ENCODE results near the gene CTDP1. TPM values are rescaled to one million over a fixed set of nuclear protein-coding genes. Genes with fewer than 3 reads are reported as not detected.

The CTDP1 gene
- total and polyA plus RNA-seq, 2 experiments from 2014 or later = 20.4 to 20.6 TPM

GRCh38 chr18:79643054-79643984 lies 36.3 kb upstream of the CTDP1 start:
- Histone ChIP-seq H3K9me2 (replicated peaks; ENCODE audit: insufficient read depth) (no peaks in the 10 kb centered on the region), H3K9me3 (ENCODE audit: low read depth) (no peaks in the 10 kb centered on the region), H3K27me3 (no peaks in the 10 kb centered on the region), H3K36me3 (replicated peaks; ENCODE audit: insufficient read depth, low read depth) (no peaks in the 10 kb centered on the region), H3K27ac (no peak overlapping the region), H4K20me1 (ENCODE audit: insufficient read depth, poor library complexity, severe bottlenecking) (no peaks in the 10 kb centered on the region), H3K4me3 (no peak overlapping the region), H3K79me2 (no peaks in the 10 kb centered on the region), H2AFZ (no peak overlapping the region), H3K4me1 (ENCODE audit: insufficient read depth) (peaks cover 6% of the 10 kb centered on the region), H3K4me2 (peak overlapping the region; percentile 55)
- WGBS (ENCODE audit: low lambda C conversion rate, missing lambda C conversion rate) = 85% methylated on average over 27 of the region's 27 CpGs
- no peak for TF ChIP-seq EZH2phosphoT487 (IDR thresholded peaks at IDR 0.05; ENCODE audit: low read depth, severe bottlenecking, unreplicated experiment)
- DNase-seq (ENCODE audit: low spot score) = no peak

DNA sequence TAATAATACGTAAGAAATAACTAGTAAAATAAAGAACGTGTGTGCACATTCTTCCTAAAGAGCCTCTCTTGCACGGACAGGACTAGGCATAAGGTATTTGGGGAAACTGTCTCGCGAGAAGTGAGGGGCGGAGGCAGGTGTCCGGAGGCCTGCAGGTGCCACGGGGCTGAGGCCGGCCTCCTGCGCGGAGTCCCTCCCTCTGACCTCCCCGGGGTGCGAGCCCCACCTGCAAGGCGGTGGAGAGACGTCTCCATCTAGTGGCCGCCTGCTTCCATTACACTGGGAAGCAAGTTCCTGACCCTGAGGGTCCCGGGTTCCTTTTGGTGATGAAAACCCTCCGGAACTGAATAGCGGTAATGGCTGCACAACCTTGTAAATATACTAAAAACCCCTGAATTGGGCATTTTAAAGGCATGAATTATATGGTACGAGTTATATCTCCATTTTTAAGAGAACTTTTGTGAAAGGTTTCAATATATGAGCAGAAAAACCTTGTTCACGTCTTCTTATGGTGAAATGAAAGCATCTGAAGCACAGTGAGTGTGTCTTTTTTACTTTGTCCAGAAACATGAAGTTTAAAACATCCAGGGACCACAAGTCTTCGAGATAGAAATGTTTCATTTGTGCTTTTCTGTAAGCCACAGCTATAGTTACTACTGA lies 35.5 kb upstream of the CTDP1 start:
- no peaks in the 10 kb centered on the region for H3K79me2 ChIP-seq
- H3K36me3 ChIP-seq (replicated peaks; ENCODE audit: insufficient read depth, low read depth) = no peaks in the 10 kb centered on the region
- no peak overlapping the region for H2AFZ ChIP-seq
- H3K4me1 ChIP-seq (ENCODE audit: insufficient read depth) = peaks cover 3% of the 10 kb centered on the region
- H3K4me2 ChIP-seq = peak overlapping the region; percentile 55
- H3K27me3 ChIP-seq = no peaks in the 10 kb centered on the region
- DNase-seq (ENCODE audit: low spot score) = peak; percentile 79
- H3K9me2 ChIP-seq (replicated peaks; ENCODE audit: insufficient read depth) = no peaks in the 10 kb centered on the region
- no peaks in the 10 kb centered on the region for H3K9me3 ChIP-seq (ENCODE audit: low read depth)
- H3K27ac ChIP-seq = no peak overlapping the region
- no peaks in the 10 kb centered on the region for H4K20me1 ChIP-seq (ENCODE audit: insufficient read depth, poor library complexity, severe bottlenecking)
- H3K4me3 ChIP-seq = no peak overlapping the region
- TF ChIP-seq, protein P1, sequence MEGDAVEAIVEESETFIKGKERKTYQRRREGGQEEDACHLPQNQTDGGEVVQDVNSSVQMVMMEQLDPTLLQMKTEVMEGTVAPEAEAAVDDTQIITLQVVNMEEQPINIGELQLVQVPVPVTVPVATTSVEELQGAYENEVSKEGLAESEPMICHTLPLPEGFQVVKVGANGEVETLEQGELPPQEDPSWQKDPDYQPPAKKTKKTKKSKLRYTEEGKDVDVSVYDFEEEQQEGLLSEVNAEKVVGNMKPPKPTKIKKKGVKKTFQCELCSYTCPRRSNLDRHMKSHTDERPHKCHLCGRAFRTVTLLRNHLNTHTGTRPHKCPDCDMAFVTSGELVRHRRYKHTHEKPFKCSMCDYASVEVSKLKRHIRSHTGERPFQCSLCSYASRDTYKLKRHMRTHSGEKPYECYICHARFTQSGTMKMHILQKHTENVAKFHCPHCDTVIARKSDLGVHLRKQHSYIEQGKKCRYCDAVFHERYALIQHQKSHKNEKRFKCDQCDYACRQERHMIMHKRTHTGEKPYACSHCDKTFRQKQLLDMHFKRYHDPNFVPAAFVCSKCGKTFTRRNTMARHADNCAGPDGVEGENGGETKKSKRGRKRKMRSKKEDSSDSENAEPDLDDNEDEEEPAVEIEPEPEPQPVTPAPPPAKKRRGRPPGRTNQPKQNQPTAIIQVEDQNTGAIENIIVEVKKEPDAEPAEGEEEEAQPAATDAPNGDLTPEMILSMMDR (IDR thresholded peaks at IDR 0.05; ENCODE audit: poor library complexity) = peak; percentile 96
- no peak for TF ChIP-seq EZH2 (IDR thresholded peaks at IDR 0.05; ENCODE audit: borderline replicate concordance)
- 19% methylated on average over 22 of the region's 22 CpGs for WGBS (ENCODE audit: low lambda C conversion rate, missing lambda C conversion rate)

DNA sequence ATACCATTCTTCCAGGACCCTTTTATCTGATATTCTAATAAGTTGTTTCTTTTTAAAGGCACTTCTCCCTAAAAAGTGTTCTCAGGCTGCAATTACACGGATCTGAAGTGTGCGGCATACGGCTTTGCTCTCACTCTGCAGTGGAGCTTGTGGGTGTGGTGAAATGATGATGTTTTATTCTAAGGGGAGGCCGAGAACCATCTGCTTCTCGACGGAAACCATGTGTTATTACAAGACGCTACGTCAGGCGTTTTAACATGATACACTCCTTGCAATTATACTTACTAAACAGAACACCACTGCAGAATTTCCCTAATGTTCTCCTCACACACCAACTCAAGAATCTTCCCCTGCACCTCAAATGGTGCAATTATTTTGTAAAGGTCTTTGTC lies 34.9 kb upstream of the CTDP1 start:
- Histone ChIP-seq H3K4me2 (no peak overlapping the region), H2AFZ (no peak overlapping the region), H3K27me3 (no peaks in the 10 kb centered on the region), H4K20me1 (ENCODE audit: insufficient read depth, poor library complexity, severe bottlenecking) (no peaks in the 10 kb centered on the region), H3K9me2 (replicated peaks; ENCODE audit: insufficient read depth) (no peaks in the 10 kb centered on the region), H3K9me3 (ENCODE audit: low read depth) (no peaks in the 10 kb centered on the region), H3K4me1 (ENCODE audit: insufficient read depth) (no peaks in the 10 kb centered on the region), H3K36me3 (replicated peaks; ENCODE audit: insufficient read depth, low read depth) (no peaks in the 10 kb centered on the region), H3K4me3 (no peak overlapping the region), H3K27ac (no peak overlapping the region), H3K79me2 (no peaks in the 10 kb centered on the region)
- 53% methylated on average over 9 of the region's 9 CpGs for WGBS (ENCODE audit: low lambda C conversion rate, missing lambda C conversion rate)
- no peak for DNase-seq (ENCODE audit: low spot score)
- TF ChIP-seq, protein P1 (IDR thresholded peaks at IDR 0.05; ENCODE audit: poor library complexity) = no peak
- TF ChIP-seq EZH2 (IDR thresholded peaks at IDR 0.05; ENCODE audit: borderline replicate concordance) = no peak
- no peak for TF ChIP-seq EZH2phosphoT487 (IDR thresholded peaks at IDR 0.05; ENCODE audit: low read depth, severe bottlenecking, unreplicated experiment)

Measured in hepatocyte (in vitro differentiated cells).